ENCODE results near the gene PEX5L.

Gene PEX5L

GRCh38 chr3:180004542-180004941, 32.2 kb downstream of the PEX5L start:
- no peak for DNase-seq

GRCh38 chr3:180002006-180002405, 34.7 kb downstream of the PEX5L start:
- no peak for DNase-seq

- DNase-seq, result no peak
These were observed 36.2 kb downstream of the PEX5L start for GRCh38 chr3:180000500-180000899.

- no peak for DNase-seq
These were observed 41.3 kb downstream of the PEX5L start for GRCh38 chr3:179995406-179995805.

- no peak for DNase-seq
These were observed 44.9 kb downstream of the PEX5L start for GRCh38 chr3:179991883-179992282.

GRCh38 chr3:179991104-179991503, 45.6 kb downstream of the PEX5L start:
- DNase-seq, result no peak

- no peak for DNase-seq
These were observed 55.1 kb downstream of the PEX5L start for GRCh38 chr3:179981646-179982045.

GRCh38 chr3:179977356-179977755, 59.4 kb downstream of the PEX5L start:
- no peak for DNase-seq

GRCh38 chr3:179973931-179974361, 62.8 kb downstream of the PEX5L start:
- no peak for DNase-seq

GRCh38 chr3:179972881-179973423, 63.8 kb downstream of the PEX5L start:
- DNase-seq, result no peak

GRCh38 chr3:179971280-179971679, 65.5 kb downstream of the PEX5L start:
- DNase-seq, result peak; percentile 38

GRCh38 chr3:179970746-179971145, 66.0 kb downstream of the PEX5L start:
- no peak for DNase-seq

- peak; percentile 87 for DNase-seq
These were observed 67.2 kb downstream of the PEX5L start for GRCh38 chr3:179969525-179969924.

GRCh38 chr3:179967622-179968021, 69.1 kb downstream of the PEX5L start:
- DNase-seq, result no peak

GRCh38 chr3:179964890-179965289, 71.8 kb downstream of the PEX5L start:
- DNase-seq, result no peak

GRCh38 chr3:179962629-179963387, 73.9 kb downstream of the PEX5L start:
- DNase-seq, result no peak

- no peak for DNase-seq
These were observed 75.0 kb downstream of the PEX5L start for GRCh38 chr3:179961703-179962078.

- DNase-seq, result no peak
These were observed 75.5 kb downstream of the PEX5L start for GRCh38 chr3:179961071-179961702.

- DNase-seq, result no peak
These were observed 78.0 kb downstream of the PEX5L start for GRCh38 chr3:179958759-179959158.

- no peak for DNase-seq
These were observed 78.6 kb downstream of the PEX5L start for GRCh38 chr3:179958143-179958542.

- no peak for DNase-seq
These were observed 79.4 kb downstream of the PEX5L start for GRCh38 chr3:179957264-179957845.

- no peak for DNase-seq
These were observed 80.3 kb downstream of the PEX5L start for GRCh38 chr3:179956416-179956830.

- DNase-seq, result peak; percentile 18
These were observed 80.9 kb downstream of the PEX5L start for GRCh38 chr3:179955809-179956208.

- DNase-seq, result no peak
These were observed 81.5 kb downstream of the PEX5L start for GRCh38 chr3:179955286-179955685.
